HG03457 (cell line): Measurements from ENCODE around the gene ZNF639.

Experiments used
- ATAC-seq: cut with Tn5 transposase; IDR thresholded peaks from one replicate; pipeline ENCODE4 v1.9.1; 2021; ENCODE audit warnings: moderate number of reproducible peaks; ENCODE audit not compliant: unreplicated experiment

The ZNF639 gene

GRCh38 chr3:179309225-179310078 is 13.4 kb upstream of the ZNF639 start:
- ATAC-seq = peak; percentile 78

- no peak for ATAC-seq
Measured at GRCh38 chr3:179318876-179319275, 4.0 kb upstream of the ZNF639 start.

- no peak for ATAC-seq
Measured at GRCh38 chr3:179321668-179322285, 1.1 kb upstream of the ZNF639 start.

GRCh38 chr3:179323197-179324110 is 623 bp downstream of the ZNF639 start:
- ATAC-seq = peak; percentile 35

GRCh38 chr3:179324270-179324754 is 1.5 kb downstream of the ZNF639 start:
- no peak for ATAC-seq

- ATAC-seq = no peak
Measured at GRCh38 chr3:179330438-179330837, 7.6 kb downstream of the ZNF639 start.

GRCh38 chr3:179332240-179332639 is 9.4 kb downstream of the ZNF639 start:
- ATAC-seq = no peak

- no peak for ATAC-seq
Measured at GRCh38 chr3:179333084-179333483, 10.3 kb downstream of the ZNF639 start.

- ATAC-seq = no peak
Measured at GRCh38 chr3:179336345-179336929, 13.6 kb downstream of the ZNF639 start.

GRCh38 chr3:179347345-179348194 is 24.7 kb downstream of the ZNF639 start, which contains the start of gene MFN1:
MFN1 (plus strand) TSS chr3:179347709; CDS start chr3:179348852, 1,143 bp downstream.
- peak; percentile 89 for ATAC-seq

GRCh38 chr3:179348325-179349013 is 25.6 kb downstream of the ZNF639 start:
- peak; percentile 65 for ATAC-seq

GRCh38 chr3:179355996-179356395 is 33.2 kb downstream of the ZNF639 start:
- no peak for ATAC-seq

- ATAC-seq = no peak
Measured at GRCh38 chr3:179363332-179363731, 40.5 kb downstream of the ZNF639 start.

- no peak for ATAC-seq
Measured at GRCh38 chr3:179369621-179370020, 46.8 kb downstream of the ZNF639 start.

- ATAC-seq = no peak
Measured at GRCh38 chr3:179373938-179374337, 51.1 kb downstream of the ZNF639 start.

GRCh38 chr3:179375091-179375999 is 52.5 kb downstream of the ZNF639 start:
- no peak for ATAC-seq

- no peak for ATAC-seq
Measured at GRCh38 chr3:179376474-179376873, 53.6 kb downstream of the ZNF639 start.
